Endodermal cell (in vitro differentiated cells): Measurements from ENCODE around the gene SERPINB12. TPM values are rescaled to one million over a fixed set of nuclear protein-coding genes. Genes with fewer than 3 reads are reported as not detected.

Source experiments
- DNase-seq: peaks from one replicate; pipeline ENCODE4 v3.0.0-alpha.2; 2017
- H3K27ac ChIP-seq: 2 replicates; pipeline ENCODE4 v1.5.1; 2013; ENCODE audit warnings: mild to moderate bottlenecking, low read depth, low read length, moderate library complexity
- H3K27me3 ChIP-seq: 2 replicates; pipeline ENCODE4 v1.6.1; 2013; ENCODE audit warnings: mild to moderate bottlenecking, low read length, moderate library complexity; ENCODE audit not compliant: insufficient read depth, control insufficient read depth, poor library complexity, severe bottlenecking
- H3K36me3 ChIP-seq: 2 replicates; pipeline ENCODE4 v1.7.0; 2013; ENCODE audit warnings: mild to moderate bottlenecking, low read length, moderate library complexity; ENCODE audit not compliant: control insufficient read depth, insufficient read depth
- H3K4me1 ChIP-seq: one replicate; pipeline ENCODE4 v1.7.0; 2013; ENCODE audit warnings: low read length; ENCODE audit not compliant: control insufficient read depth, insufficient read depth
- H3K4me3 ChIP-seq: 2 replicates; pipeline ENCODE4 v1.5.1; 2013; ENCODE audit warnings: mild to moderate bottlenecking, low read length, moderate library complexity
- H3K9ac ChIP-seq: 2 replicates; pipeline ENCODE4 v1.6.1; 2013; ENCODE audit warnings: mild to moderate bottlenecking, low read length, moderate library complexity; ENCODE audit not compliant: poor library complexity, severe bottlenecking; ENCODE audit errors: extremely low read depth
- H3K9me3 ChIP-seq: 2 replicates; pipeline ENCODE4 v1.6.1; 2013; ENCODE audit warnings: mild to moderate bottlenecking, low read length, moderate library complexity; ENCODE audit not compliant: control insufficient read depth
- H3K27ac Mint-ChIP-seq: 2 replicates; pipeline ENCODE4 v1.8.0; 2020; ENCODE audit warnings: mixed read lengths
- H3K27me3 Mint-ChIP-seq: 2 replicates; pipeline ENCODE4 v1.8.0; 2021; ENCODE audit warnings: mild to moderate bottlenecking, mixed read lengths; ENCODE audit not compliant: insufficient read depth
- H3K36me3 Mint-ChIP-seq: 2 replicates; pipeline ENCODE4 v1.8.0; 2020; ENCODE audit warnings: low read depth, mixed read lengths
- H3K4me1 Mint-ChIP-seq: 2 replicates; pipeline ENCODE4 v1.8.0; 2020; ENCODE audit warnings: mixed read lengths
- H3K4me3 Mint-ChIP-seq: 2 replicates; pipeline ENCODE4 v1.8.0; 2020; ENCODE audit warnings: mild to moderate bottlenecking, moderate library complexity, mixed read lengths
- H3K9me3 Mint-ChIP-seq: 2 replicates; pipeline ENCODE4 v1.8.0; 2020; ENCODE audit warnings: mild to moderate bottlenecking, mixed read lengths
- WGBS, 2 experiments: methylation state at CpG; one replicate each; pipeline versions ENCODE4 v1.1.5 to v1.1.7; 2013; ENCODE audit warnings: missing lambda C conversion rate in 2 of 2, mixed read lengths in 1 of 2; ENCODE audit not compliant: insufficient coverage in 1 of 2, insufficient read length in 1 of 2; 5-methylcytosine and 5-hydroxymethylcytosine counted together
- total RNA-seq, 2 donors: library from RNA; stranded (reverse); fragmentation: NEBNext Ultra II Directional in 1 of 2; extraction: Animal tissue kit (Norgen Biotek cat#: 25700) in 1 of 2; gene quantifications; 2 replicates in 1 of 2; 3 replicates in 1 of 2; pipeline ENCODE4 v1.2.1, GENCODE V29; 2021
- TF ChIP-seq, protein P1 (sequence below): fragments of 200-600 bp; sonication (generic); conservative IDR thresholded peaks from 2 replicates; pipeline ENCODE4 v1.5.0; 2021; ENCODE audit warnings: antibody characterized with exemption, mild to moderate bottlenecking

The SERPINB12 gene
- total RNA-seq, 2 donors from 2014 or later = not detected

DNA sequence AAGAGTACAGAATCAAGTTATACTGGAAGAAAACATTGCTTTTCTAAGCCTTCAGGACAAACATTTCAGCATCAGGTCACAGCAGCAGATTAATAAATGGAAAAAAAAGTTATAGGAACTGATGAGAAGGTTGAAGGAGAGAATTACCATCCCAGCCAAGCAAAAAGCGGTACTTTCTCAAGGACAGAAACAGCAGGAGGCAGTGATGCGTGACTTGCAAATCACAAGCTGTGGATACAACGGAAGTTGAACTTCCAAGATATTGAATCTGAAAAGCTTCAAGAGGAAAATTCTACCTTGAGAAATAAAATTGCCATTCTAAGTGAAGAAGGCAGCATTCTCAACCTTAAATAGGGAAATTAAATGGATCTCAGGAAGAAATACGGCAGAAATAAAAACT, 18.5 kb upstream of the SERPINB12 start:
- no peaks in the 10 kb centered on the region for H3K4me1 ChIP-seq
- Mint-ChIP-seq H3K4me3 (no peak overlapping the region), H3K27me3 (peaks cover 4% of the 10 kb centered on the region), H3K9me3 (no peaks in the 10 kb centered on the region), H3K36me3 (no peaks in the 10 kb centered on the region), H3K4me1 (no peaks in the 10 kb centered on the region), H3K27ac (no peak overlapping the region)
- H3K4me3 ChIP-seq = no peak overlapping the region
- no peak overlapping the region for H3K27ac ChIP-seq
- TF ChIP-seq, protein P1, sequence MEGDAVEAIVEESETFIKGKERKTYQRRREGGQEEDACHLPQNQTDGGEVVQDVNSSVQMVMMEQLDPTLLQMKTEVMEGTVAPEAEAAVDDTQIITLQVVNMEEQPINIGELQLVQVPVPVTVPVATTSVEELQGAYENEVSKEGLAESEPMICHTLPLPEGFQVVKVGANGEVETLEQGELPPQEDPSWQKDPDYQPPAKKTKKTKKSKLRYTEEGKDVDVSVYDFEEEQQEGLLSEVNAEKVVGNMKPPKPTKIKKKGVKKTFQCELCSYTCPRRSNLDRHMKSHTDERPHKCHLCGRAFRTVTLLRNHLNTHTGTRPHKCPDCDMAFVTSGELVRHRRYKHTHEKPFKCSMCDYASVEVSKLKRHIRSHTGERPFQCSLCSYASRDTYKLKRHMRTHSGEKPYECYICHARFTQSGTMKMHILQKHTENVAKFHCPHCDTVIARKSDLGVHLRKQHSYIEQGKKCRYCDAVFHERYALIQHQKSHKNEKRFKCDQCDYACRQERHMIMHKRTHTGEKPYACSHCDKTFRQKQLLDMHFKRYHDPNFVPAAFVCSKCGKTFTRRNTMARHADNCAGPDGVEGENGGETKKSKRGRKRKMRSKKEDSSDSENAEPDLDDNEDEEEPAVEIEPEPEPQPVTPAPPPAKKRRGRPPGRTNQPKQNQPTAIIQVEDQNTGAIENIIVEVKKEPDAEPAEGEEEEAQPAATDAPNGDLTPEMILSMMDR = no peak
- H3K36me3 ChIP-seq = no peaks in the 10 kb centered on the region
- no peaks in the 10 kb centered on the region for H3K27me3 ChIP-seq
- H3K9me3 ChIP-seq = no peaks in the 10 kb centered on the region
- WGBS, 2 experiments = 64 to 70% methylated on average over 4 of the region's 4 CpGs
- H3K9ac ChIP-seq = no peak overlapping the region
- no peak for DNase-seq

DNA sequence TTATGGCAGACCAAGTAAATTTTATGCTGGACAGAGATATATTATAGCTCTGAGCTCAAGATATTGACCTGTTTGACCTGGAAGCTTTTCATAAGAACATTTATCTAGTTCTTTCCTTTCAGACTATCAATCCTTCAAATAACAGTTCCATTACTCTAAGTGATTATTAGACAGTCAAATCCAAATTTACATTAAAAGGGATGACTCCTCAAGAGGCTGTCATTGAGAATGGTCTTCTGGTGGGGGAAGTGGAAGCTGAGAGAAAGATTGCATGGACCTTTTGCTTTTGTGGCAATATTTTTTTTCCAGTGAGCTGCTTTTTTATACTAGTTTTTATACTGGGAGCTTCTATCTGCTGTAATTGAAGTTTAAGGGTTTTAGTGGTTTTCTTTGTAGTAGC, 14.9 kb upstream of the SERPINB12 start:
- H3K27me3 ChIP-seq = no peaks in the 10 kb centered on the region
- no peak overlapping the region for H3K4me3 Mint-ChIP-seq
- no peak overlapping the region for H3K27ac ChIP-seq
- no peaks in the 10 kb centered on the region for H3K4me1 ChIP-seq
- TF ChIP-seq, protein P1 = no peak
- H3K27ac Mint-ChIP-seq = no peak overlapping the region
- no peaks in the 10 kb centered on the region for H3K36me3 Mint-ChIP-seq
- H3K9me3 Mint-ChIP-seq = no peaks in the 10 kb centered on the region
- no peaks in the 10 kb centered on the region for H3K9me3 ChIP-seq
- H3K4me3 ChIP-seq = no peak overlapping the region
- no peak for DNase-seq
- H3K27me3 Mint-ChIP-seq = no peaks in the 10 kb centered on the region
- H3K36me3 ChIP-seq = no peaks in the 10 kb centered on the region
- H3K9ac ChIP-seq = no peak overlapping the region
- no peaks in the 10 kb centered on the region for H3K4me1 Mint-ChIP-seq

GRCh38 chr18:63528863-63529492, 13.2 kb upstream of the SERPINB12 start:
- no peaks in the 10 kb centered on the region for H3K9me3 Mint-ChIP-seq

More at GRCh38 chr18:63528863-63529492, 13.2 kb upstream of the SERPINB12 start:
- Mint-ChIP-seq H3K27me3 (no peaks in the 10 kb centered on the region), H3K4me3 (no peak overlapping the region), H3K36me3 (no peaks in the 10 kb centered on the region), H3K4me1 (no peaks in the 10 kb centered on the region), H3K27ac (no peak overlapping the region)
- Histone ChIP-seq H3K4me3 (no peak overlapping the region), H3K4me1 (no peaks in the 10 kb centered on the region), H3K9me3 (no peaks in the 10 kb centered on the region), H3K27ac (no peak overlapping the region), H3K9ac (no peak overlapping the region), H3K27me3 (no peaks in the 10 kb centered on the region), H3K36me3 (no peaks in the 10 kb centered on the region)
- TF ChIP-seq, protein P1 = no peak
- no peak for DNase-seq
- WGBS, 2 experiments = 88 to 90% methylated on average over 4 to 5 of the region's 5 CpGs
